GM18511 (cell line): ENCODE results near the gene CFLAR.

Experiments
- ATAC-seq: cut with Tn5 transposase; IDR thresholded peaks from one replicate; pipeline ENCODE4 v1.9.1; 2021; ENCODE audit warnings: mild to moderate bottlenecking, moderate library complexity; ENCODE audit not compliant: unreplicated experiment

The CFLAR gene

DNA sequence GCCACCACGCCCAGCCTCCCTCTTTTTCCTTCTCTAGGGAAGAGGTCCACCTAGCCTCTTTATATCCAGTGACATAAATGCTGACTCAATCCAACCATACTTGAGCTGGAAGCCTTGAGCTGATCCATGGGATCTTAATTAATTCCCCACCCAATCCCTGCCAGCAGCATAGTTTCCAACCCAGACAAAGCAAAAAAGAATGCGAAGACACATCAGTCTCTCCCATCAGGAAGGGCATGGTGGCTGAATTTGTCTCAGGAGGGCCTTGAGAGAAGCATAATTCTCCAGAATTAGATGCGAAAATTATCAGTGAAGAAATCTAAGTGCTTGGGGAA is 89.5 kb downstream of the CFLAR start:
- no peak for ATAC-seq

GRCh38 chr2:201208563-201209252 is 92.7 kb downstream of the CFLAR start:
- ATAC-seq: peak; percentile 86

DNA sequence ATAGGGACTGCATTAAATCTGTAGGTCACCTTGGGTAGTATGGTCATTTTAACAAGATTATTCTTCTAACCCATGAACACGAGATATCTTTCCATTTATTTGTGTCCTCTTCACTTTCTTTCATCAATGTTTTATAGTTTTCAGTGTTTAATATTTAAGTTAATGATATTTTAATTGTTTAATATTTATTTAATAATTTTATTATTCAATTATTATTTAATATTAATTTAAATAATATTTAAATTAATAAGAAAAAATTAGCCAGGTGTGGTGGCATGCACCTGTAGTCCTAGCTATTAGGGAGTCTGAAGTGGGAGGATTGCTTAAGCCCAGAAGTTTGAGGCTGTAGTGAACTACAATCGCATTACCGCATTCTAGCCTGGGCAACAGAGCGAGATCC is 100.0 kb downstream of the CFLAR start:
- ATAC-seq: no peak

- ATAC-seq: no peak
These were observed 101.0 kb downstream of the CFLAR start for GRCh38 chr2:201216918-201217317.

- ATAC-seq: no peak
These were observed 102.8 kb downstream of the CFLAR start for GRCh38 chr2:201218780-201219179.

DNA sequence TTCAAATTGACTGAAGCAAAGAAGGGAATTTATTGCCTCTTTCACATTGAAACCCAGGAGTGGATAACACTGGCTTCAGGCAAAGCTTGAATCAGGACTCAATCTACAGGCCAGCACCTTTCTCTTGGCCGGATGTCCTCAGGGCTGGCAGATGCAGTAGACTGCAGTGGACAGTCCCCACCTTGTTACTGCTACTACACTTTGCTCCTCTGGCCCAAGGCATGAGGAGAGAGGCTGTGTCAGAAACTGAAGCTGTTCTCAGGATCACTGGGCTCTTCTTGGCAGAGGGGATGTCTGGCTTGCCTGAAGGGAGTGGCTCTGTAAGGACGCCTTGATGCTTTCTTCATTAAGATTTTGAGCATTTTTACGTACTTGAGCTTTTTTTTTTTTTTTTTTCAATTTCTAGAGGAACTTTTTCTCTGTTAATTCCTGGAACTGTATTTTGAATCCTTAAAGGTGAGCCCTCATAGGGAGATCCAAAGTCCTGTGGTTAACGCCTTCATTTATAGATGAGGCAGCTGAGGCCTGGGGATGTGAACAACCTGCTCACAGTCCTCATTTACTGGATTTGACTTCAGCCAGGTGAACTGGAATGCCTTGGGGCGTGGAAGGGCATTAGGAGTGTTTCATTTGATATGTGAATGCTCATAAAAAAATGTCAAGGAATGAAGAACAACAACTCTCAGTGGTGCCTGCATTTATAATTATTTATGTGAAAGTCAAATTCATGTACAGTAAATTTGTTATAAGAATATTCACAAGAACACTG is 103.5 kb downstream of the CFLAR start:
- ATAC-seq: no peak

DNA sequence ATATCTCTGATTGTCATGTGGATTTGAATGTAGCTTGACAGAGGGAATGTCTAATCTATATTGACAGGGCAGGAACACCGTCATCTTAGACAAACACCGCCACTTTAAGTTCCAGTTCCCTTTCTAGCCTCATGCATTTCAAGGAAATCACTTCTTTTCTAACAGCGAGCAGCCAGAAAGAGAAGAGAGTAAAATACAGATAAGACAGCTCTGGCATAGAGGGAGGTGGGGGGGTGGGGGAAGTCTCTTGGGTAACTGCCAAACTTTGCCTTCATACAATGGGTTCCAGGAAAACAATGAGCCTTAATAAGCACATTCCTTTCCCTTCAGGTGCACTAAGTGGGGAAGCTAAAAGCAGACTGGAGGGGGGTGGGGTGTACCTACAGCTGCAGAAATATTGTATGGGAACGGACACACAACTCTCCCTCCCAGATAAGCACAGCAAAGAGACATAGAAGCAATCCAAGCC is 104.2 kb downstream of the CFLAR start:
- no peak for ATAC-seq

DNA sequence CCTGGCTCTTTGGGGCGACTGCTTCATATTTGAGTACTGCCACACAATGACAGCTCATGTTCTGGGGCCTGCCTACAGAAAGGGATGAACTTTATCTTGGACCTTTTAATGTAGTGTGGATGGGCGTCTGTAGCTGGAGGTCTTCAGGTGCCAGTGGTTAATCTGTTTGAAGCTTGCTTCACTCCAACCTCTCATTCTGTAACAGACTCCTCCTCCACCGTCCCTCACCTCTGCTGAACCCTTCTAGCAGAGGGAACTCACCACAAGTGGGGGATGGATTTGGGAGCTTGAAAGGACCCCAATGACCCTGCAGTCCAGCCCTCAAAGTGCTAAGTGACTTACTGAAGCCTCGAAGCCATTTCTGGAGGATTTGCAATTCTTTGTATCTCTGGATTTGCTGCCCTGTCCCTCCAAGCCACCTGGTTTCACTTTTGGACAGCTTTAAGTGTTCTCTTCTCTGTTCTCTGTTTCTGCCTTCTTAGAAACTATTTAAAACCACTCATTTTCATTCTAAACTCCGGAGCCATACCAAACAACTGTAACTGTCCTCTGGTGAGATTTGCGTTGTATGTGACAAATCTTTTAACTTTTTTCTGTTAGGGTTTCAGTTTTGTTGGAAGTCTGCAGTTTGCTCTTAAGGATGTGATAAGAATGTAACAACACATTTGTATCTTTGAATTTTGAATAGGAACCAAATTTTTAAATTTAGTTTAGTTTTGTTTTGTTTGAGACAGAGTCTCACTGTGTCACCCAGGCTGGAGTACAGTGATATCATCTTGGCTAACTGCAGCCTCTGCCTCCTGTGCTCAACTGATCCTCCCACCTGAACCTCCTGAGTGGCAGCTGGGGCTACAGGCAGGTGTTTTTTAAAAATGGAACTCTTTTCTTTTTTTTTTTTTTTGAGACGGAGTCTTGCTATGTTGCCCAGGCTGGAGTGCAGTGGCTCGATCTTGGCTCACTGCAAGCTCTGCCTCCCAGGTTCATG is 107.4 kb downstream of the CFLAR start:
- peak; percentile 89 for ATAC-seq
